Loucy (cell line): ENCODE results near the gene TMEM134.

Experiments used
- H2AFZ ChIP-seq: fragments of 200-600 bp; sonication (generic); 2 replicates; pipeline ENCODE4 v1.6.0; 2016; ENCODE audit warnings: antibody characterized with exemption, mild to moderate bottlenecking, low read length, moderate library complexity
- H3F3A ChIP-seq: fragments of 200-600 bp; 2 replicates; pipeline ENCODE4 v1.6.0; 2016; ENCODE audit warnings: antibody characterized with exemption, low read depth, mild to moderate bottlenecking
- H3K27me3 ChIP-seq: fragments of 200-600 bp; sonication (generic); 2 replicates; pipeline ENCODE4 v1.6.1; 2014; ENCODE audit warnings: low read length, mild to moderate bottlenecking; ENCODE audit not compliant: insufficient read depth, poor library complexity, severe bottlenecking
- H3K36me3 ChIP-seq: fragments of 200-600 bp; sonication (generic); 2 replicates; pipeline ENCODE4 v1.6.1; 2016; ENCODE audit warnings: low read length; ENCODE audit not compliant: insufficient read depth
- H3K4me1 ChIP-seq: fragments of 200-600 bp; sonication (generic); 2 replicates; pipeline ENCODE4 v1.5.1; 2014; ENCODE audit warnings: low read length, mild to moderate bottlenecking; ENCODE audit not compliant: insufficient read depth, poor library complexity, severe bottlenecking
- H3K4me2 ChIP-seq: fragments of 200-600 bp; sonication (generic); 2 replicates; pipeline ENCODE4 v1.6.0; 2014; ENCODE audit warnings: antibody characterized with exemption, low read length, low read depth, mild to moderate bottlenecking; ENCODE audit not compliant: poor library complexity, severe bottlenecking
- H3K4me3 ChIP-seq: fragments of 200-600 bp; sonication (generic); 2 replicates; pipeline ENCODE4 v1.5.1; 2014; ENCODE audit warnings: low read length, mild to moderate bottlenecking, mixed read lengths; ENCODE audit not compliant: poor library complexity, severe bottlenecking
- H3K79me2 ChIP-seq: fragments of 200-600 bp; sonication (generic); 2 replicates; pipeline ENCODE4 v1.6.1; 2014; ENCODE audit warnings: low read length; ENCODE audit not compliant: insufficient read depth
- H3K9ac ChIP-seq: fragments of 200-600 bp; sonication (generic); 2 replicates; pipeline ENCODE4 v1.6.0; 2014; ENCODE audit warnings: mild to moderate bottlenecking, low read depth, low read length, moderate library complexity; ENCODE audit not compliant: poor library complexity, severe bottlenecking
- H3K9me2 ChIP-seq: fragments of 200-600 bp; sonication (generic); replicated peaks from 2 replicates; pipeline ENCODE4 v1.6.1; 2016; ENCODE audit warnings: low read depth, low read length, mixed read lengths
- H3K9me3 ChIP-seq: fragments of 200-600 bp; sonication (generic); 2 replicates; pipeline ENCODE4 v1.6.1; 2014; ENCODE audit warnings: mild to moderate bottlenecking, antibody characterized with exemption, low read length, low read depth; ENCODE audit not compliant: insufficient read depth
- H4K20me1 ChIP-seq: fragments of 200-600 bp; sonication (generic); 2 replicates; pipeline ENCODE4 v1.6.0; 2014; ENCODE audit warnings: antibody characterized with exemption, low read length, mild to moderate bottlenecking; ENCODE audit not compliant: insufficient read depth, poor library complexity, severe bottlenecking
- CTCF ChIP-seq: fragments of 200-600 bp; sonication (generic); conservative IDR thresholded peaks from 2 replicates; pipeline ENCODE4 v1.5.1; 2014; ENCODE audit warnings: mild to moderate bottlenecking, antibody characterized with exemption, low read length
- EZH2phosphoT487 ChIP-seq: fragments of 200-600 bp; IDR thresholded peaks from 2 replicates; pipeline ENCODE4 v1.6.1; 2018; ENCODE audit warnings: antibody characterized with exemption, mild to moderate bottlenecking, moderate library complexity, borderline replicate concordance

TMEM134 gene

GRCh38 chr11:67468456-67468758 lies 644 bp downstream of the TMEM134 start:
- no peaks in the 10 kb centered on the region for H3K27me3 ChIP-seq
- no peaks in the 10 kb centered on the region for H3K36me3 ChIP-seq
- H3K9me3 ChIP-seq = no peaks in the 10 kb centered on the region
- H4K20me1 ChIP-seq = no peaks in the 10 kb centered on the region
- H3K4me2 ChIP-seq = peak overlapping the region; percentile 97
- peak overlapping the region; percentile 97 for H3K4me3 ChIP-seq
- TF ChIP-seq EZH2phosphoT487 (no peak), CTCF (no peak)
- peaks cover 4% of the 10 kb centered on the region; the same call in 1 of the 2 replicates for H3F3A ChIP-seq
- H2AFZ ChIP-seq = no peak overlapping the region; the same call in 1 of the 2 replicates
- peaks cover 41% of the 10 kb centered on the region for H3K79me2 ChIP-seq
- H3K4me1 ChIP-seq = peaks cover 47% of the 10 kb centered on the region
- H3K9me2 ChIP-seq = no peaks in the 10 kb centered on the region
- peak overlapping the region; percentile 96 for H3K9ac ChIP-seq

- Histone ChIP-seq H2AFZ (no peak overlapping the region), H4K20me1 (no peaks in the 10 kb centered on the region), H3K27me3 (no peaks in the 10 kb centered on the region), H3K4me2 (peak overlapping the region; percentile 97), H3K4me3 (peak overlapping the region; percentile 97), H3K4me1 (peaks cover 47% of the 10 kb centered on the region), H3F3A (peaks cover 4% of the 10 kb centered on the region; the same call in 1 of the 2 replicates), H3K79me2 (peaks cover 41% of the 10 kb centered on the region), H3K36me3 (no peaks in the 10 kb centered on the region), H3K9me3 (no peaks in the 10 kb centered on the region), H3K9me2 (no peaks in the 10 kb centered on the region), H3K9ac (peak overlapping the region; percentile 96)
- no peak for TF ChIP-seq EZH2phosphoT487
- TF ChIP-seq CTCF = no peak
Observed at GRCh38 chr11:67468056-67468455, 995 bp downstream of the TMEM134 start.

- Histone ChIP-seq H3K4me1 (peaks cover 47% of the 10 kb centered on the region), H3K9me2 (no peaks in the 10 kb centered on the region), H3K4me3 (peak overlapping the region; percentile 97)
Observed at GRCh38 chr11:67466962-67467771, 1.9 kb downstream of the TMEM134 start.

More at GRCh38 chr11:67466962-67467771, 1.9 kb downstream of the TMEM134 start:
- Histone ChIP-seq H3F3A (peaks cover 4% of the 10 kb centered on the region; the same call in 1 of the 2 replicates), H4K20me1 (no peaks in the 10 kb centered on the region), H3K9me3 (no peaks in the 10 kb centered on the region), H3K4me2 (peak overlapping the region; percentile 97), H2AFZ (no peak overlapping the region), H3K79me2 (peaks cover 41% of the 10 kb centered on the region), H3K27me3 (no peaks in the 10 kb centered on the region), H3K9ac (peak overlapping the region; percentile 96), H3K36me3 (no peaks in the 10 kb centered on the region)
- no peak for TF ChIP-seq EZH2phosphoT487
- no peak for TF ChIP-seq CTCF
